GM18873 (cell line): ENCODE data around the gene TNNT1.
"Not testable (repeated sequence)": the region's sequence is repeated elsewhere in the genome, so short reads cannot be mapped to it uniquely, and the experiment has no call there.

Experiments
- ATAC-seq: cut with Tn5 transposase; IDR thresholded peaks from one replicate; pipeline ENCODE4 v1.9.1; 2021; ENCODE audit warnings: mild to moderate bottlenecking, moderate library complexity, moderate number of reproducible peaks; ENCODE audit not compliant: unreplicated experiment, low FRiP score

Gene TNNT1

DNA sequence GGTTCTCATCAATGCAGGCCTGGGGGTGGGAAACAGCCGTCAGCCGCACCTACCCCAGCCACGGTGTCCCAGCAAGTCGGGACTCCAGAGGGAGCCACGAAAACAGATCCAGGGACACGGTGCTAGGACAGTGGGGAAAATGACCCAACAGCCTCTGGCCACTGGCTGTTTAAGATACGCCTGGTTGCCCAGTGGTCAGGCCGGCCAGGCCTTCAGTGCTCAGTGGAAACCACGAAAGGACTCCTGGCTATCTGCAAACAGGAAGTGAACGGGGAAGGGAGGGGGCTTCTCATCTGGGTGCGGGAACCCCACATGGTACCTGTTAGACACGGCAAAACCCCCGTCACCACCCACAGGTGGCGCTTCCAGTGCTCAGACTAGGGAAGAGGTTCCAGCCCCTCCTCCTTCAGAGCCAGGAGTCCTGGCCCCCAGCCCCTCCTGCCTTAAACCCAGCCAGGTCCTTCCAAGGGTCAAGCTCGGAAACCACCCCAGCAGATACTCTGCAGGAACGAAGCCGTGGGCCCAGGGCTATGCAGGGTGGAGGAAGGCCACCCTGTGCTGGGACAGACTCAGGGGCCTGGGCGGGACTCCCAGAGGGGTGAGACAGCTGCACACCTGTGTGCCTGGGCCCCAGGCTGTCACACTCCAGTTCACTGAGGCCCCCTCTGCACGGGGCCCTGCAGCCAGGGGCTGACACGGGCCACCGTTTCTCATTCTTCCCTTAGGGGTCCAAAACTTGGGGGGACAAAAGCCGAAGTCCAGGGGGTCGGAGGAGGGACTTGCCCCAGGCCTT lies 36.0 kb downstream of the TNNT1 start:
- ATAC-seq = no peak

DNA sequence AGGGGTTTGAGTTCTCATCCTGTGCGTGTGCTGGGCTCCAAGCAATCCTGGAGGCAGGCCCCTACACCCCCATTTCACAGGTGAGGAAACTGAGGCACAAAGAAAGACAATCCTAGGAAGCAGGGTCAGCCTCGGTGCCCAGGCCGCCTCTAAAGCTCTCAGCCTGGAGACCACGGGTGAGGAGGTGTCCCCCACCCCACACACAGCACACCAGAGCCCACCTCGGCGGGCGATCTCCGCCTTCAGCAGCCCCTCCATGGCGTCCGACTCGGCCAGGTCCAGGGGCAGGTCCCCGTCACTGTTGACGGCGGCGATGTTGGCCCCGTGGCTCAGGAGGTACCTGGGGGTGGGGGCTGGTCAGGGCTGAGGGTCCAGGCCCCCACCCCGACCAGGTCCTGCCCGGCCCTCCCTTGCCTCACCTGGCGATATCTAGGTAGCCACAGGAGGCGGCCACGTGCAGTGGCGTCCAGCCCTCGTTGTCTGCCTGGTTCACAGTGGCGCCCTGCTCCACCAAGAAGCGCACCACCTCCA lies 36.7 kb downstream of the TNNT1 start:
- ATAC-seq = no peak

DNA sequence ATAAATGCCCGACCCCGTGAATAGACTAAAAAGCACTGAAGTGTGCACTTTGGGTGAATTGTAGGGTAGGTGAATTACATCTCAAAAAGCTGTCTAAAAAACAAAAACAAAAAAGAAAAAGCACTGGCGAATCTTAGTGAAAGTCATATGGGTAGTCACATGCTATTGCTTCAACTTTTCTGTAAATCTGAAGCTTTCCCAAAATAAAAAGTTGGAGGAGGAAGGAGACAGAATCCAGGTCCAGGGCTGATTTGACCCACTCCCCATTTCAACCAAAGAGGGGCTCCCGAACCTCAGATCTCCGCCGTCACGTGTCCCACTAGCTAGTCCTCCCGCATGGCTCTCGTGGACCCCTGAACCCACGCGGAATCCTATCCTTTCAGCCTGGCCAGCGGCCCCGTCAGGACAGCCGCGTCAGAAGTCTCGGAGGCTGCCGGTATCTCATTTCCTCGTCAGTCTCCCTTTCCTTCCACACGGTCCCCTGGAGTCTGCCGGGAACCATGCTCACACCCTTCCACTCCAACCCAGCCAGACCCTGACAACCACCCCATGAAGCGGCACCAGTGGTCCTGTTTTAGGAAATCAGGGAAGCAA lies 37.7 kb downstream of the TNNT1 start:
- ATAC-seq = no peak

DNA sequence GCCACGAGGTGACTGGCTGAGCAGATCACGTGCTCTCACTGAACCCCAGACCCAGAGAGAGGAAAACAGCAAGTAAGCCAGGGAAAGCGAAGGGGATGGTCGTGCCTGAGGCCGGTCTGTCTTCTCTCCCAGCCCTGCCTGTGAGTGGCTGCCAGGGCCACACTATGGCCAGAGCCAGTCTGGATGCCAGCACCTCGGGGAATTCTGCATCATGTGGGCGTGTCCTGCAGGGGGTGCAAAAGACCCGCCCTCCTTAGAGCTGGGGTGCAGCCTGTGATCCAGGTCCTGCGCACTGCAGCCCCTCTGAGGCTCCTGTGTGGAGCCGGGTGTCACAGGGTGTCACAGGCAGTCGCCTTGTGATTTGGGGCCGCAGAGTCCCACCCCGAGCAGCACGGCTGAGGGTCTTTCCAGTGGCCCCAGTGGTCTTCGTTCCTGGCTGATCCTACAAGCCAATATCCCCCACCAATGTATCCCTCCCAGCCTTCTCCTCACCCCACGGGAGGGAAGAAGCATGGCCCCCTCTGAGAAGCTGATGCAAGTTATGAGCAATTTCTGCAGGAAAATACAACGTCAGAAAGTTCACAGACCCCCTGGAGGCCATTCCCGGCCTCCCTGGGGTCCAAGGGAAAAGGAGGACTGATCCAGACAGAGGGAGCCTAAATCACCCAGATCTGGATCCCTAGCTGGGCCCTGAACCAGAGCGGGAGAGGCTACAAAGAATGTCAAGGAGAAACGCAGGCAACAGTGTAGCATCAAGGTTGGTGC lies 39.3 kb downstream of the TNNT1 start:
- ATAC-seq = no peak

DNA sequence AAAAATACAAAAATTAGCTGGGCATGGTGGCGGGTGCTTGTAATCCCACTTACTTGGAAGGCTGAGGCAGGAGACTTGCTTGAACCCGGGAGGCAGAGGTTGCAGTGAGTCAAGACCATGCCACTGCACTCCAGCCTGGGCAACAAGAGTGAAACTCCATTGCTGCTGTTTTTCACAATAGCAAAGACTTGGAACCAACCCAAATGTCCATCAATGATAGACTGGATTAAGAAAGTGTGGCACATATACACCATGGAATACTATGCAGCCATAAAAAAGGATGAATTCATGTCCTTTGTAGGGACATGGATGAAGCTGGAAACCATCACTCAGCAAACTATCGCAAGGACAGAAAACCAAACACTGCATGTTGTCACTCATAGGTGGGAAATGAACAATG lies 41.8 kb downstream of the TNNT1 start:
- ATAC-seq = not testable (repeated sequence)

DNA sequence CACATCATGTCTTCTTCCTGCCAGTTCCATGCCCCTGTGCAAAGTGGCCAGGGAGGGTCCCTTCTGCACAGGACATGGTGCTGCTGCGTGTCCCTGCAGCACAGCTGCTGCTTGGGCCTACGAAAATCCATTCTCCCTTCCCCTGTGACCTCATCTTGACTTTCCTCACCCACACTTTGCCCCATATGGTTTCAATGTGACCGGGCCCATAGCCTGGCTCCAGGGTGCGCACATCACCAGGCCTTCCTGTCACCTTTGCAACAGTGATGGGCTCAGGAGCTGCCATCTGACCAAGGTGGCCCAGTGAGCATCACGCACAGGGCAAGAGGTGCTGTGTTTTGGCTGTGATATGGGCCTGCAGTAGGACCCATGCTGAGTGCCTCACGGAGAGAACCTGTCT lies 42.4 kb downstream of the TNNT1 start:
- ATAC-seq = no peak

DNA sequence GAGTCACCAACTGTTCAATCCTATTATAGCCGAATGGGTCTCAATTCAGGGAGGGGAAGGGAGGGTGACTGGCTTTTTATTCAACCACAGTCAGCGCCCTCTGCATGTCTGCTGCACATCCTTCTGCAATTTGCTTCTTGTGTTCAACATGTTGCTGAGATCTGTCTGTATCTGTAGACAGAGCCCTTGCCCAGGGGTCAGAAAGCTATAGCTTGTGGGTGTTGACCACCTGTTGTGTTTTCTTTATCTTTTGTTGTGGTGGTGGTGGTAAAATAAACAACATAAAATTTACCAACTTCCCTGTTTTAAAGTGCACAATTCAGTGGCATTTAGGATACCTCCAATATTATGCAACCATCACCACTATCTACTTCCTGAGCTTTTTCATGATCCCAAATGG lies 43.8 kb downstream of the TNNT1 start:
- no peak for ATAC-seq

DNA sequence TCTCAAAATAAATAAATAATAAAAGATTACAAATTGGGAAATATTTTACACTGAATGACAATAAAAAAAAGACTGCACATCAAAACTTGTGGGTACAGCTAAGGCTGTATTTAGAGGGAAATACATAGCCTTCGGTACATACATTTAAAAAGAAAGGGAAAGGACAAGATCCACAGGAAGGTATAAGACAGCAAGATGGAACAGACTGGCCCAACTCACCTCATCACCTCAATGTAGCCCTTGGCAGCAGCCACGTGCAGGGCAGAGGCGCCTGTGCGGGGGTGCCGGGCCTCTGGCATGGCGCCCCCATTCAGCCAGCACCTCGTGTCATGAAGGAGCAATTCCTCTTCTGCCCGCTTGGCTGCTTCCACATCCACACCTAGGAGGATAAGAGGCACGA lies 45.8 kb downstream of the TNNT1 start:
- ATAC-seq = no peak

DNA sequence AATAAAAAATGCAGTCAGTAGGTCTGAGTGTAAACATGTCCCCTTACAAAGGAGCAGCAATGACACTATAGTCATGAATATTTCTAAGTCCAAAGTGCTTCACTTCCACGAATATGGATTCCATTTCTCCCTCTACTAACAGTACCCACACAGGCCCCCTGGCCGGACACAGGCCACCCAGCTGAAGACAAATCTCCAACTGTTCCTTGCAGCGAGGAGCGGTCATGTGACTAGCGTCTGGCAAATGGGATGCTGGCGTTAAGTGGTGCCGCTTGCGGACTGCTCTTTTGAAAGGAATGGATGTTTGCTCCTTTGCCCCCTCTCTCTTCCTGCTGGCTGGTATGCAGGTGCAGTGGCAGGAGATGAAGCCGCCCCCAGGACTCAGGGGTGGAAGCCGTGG lies 47.7 kb downstream of the TNNT1 start:
- ATAC-seq = no peak

DNA sequence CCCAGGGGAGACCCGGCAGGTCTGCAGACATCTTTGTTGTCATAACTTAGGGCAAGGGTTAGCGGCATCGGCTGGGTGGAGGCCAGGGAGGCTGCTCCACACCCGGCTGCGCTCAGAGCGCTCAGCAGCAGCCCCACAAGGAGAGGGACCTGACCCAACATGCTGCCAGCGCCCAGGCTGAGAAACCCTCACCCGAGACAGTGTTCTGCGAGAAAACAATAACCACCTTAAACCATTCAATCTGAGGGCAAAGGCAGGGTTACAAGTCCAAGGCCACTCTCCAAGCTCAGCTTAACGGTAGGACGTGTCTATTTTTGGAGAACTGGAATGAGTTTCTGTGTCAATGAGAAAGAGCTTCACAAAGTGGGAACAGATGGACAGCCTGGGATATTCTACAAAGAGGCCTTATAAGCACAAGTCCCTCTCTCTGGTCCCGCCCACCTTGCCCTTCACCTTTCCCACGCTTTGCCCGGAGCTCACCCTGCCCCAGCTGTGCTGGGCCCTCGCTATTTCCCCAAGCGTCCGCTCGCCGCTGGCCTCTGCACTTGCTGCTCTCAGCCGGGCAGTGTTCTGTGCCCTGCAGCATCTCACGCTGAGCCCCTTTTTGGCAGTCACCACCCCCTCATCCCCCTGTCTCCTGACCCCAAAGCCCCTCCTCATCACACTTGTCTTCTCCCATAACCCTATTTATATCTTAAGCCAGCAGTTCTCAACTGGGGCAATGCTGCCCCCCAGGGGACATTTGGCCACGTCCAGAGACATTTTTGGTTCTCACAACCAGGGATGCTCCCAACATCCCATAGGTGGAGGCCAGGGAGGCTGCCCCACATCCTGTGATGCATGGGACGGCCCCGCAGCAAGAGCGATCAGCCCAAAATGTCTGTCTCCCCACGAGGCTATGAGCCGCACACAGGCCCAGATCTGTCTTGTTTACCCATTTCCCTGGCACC lies 49.2 kb downstream of the TNNT1 start:
- no peak for ATAC-seq

DNA sequence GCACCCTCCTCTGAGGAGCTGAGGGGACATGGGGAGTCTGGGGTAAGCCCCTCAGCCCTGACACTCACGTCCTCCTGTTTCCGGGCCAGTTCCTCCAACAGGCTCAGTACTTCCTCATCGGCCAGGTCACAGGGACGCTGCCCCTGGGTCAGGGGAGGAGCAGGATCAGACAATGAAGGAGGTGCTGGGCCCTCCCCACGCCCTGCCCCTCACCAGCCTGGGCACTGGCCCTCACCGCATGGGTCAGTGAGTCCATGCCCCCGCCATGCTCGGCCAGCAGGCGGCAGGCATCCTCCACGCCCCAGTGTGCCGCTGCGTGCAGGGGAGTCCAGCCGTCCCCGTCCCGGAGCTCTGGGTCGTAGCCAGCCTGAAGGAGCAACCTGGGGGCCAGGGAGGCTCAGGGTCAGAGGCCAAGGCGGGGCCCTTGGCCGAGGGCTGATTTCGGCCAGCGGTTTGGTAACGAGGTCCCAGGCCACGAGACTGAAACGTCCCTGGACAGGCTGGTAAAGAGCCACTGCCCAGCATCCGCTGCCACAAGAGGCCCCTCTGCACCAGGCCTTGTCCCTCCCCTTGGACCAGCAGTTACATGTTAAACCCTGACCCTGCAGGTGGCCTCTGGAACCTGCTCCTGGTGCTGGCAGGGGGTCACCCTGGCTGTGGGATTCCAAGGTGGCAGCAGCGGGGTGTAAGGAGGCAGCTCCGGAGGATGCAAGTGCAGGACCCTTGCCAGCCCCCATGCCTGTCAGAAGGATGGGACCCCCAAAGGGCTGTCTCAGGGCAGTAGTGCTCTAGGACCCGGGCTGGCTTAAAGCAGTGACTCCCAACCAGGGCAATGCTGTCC lies 50.1 kb downstream of the TNNT1 start:
- ATAC-seq = no peak

DNA sequence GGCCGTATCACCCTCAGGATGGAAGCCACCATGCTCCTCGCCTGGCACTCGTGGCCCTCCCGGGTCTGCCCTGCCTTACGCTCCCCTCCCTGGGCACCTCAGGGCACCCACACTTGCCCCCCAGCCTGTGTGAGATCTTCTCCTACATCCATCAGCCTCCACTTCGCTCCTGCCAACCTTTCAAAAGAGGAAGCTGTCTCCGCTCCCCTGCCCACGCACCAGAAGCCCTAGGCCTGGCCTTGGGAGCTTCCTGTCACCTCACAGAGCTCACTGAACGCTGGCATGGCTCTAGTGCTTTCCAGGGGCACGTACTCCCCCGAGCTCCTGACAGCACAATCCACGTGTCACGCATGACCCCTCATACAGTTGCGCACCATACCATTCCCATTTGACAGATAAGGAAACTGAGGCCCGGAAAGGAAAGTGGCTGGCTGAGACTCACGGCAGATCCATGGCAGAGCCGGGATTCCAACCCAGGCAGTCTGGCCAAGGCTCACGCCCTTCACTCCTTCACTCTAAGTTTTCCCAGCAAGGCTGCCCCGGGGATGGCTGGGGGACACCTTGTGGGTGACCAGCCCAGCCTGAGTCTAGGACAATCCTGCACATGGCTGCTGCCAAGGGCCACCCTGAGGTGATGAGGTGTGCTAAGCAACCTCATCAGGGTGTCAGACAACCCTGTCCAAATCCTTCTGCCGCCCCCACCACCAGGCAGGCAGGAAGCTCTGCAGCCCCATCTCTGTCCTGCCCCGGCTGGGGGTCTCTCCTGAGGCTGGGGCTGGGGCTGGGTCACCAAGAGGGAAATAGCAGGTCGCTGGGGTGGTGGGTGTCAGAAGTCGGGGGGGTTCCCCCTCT lies 50.9 kb downstream of the TNNT1 start:
- no peak for ATAC-seq

DNA sequence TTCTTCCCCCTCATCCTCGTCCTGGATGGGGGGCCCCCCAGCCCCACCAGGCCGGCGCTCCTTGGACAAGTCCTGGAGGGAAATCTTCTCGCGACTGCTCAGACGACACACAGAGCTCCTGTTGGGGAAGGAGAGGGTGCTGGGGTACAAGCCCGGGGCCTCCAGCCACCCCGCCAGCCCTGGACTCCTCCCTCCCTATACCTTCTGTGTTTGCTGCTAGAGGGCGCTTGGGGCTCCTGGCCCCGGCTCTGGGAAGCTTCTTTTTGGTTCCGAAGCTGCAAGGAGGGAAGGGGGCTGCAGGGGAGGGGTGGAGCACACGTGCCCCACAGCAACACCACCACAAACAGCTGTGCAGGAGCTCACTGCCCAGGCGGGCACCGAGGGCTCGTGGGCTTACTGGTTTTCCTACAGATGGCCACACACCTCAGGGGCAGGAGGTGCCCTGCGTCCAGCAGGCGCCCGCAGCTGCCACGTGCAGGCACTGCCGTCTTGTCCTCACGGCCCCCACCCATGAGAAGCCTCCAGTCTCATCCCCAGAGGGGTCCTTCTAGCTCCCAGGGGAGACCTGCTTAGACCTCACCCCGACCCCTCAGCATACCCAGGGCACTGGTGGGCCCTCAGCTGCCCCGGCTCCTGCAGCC lies 52.8 kb downstream of the TNNT1 start:
- no peak for ATAC-seq

DNA sequence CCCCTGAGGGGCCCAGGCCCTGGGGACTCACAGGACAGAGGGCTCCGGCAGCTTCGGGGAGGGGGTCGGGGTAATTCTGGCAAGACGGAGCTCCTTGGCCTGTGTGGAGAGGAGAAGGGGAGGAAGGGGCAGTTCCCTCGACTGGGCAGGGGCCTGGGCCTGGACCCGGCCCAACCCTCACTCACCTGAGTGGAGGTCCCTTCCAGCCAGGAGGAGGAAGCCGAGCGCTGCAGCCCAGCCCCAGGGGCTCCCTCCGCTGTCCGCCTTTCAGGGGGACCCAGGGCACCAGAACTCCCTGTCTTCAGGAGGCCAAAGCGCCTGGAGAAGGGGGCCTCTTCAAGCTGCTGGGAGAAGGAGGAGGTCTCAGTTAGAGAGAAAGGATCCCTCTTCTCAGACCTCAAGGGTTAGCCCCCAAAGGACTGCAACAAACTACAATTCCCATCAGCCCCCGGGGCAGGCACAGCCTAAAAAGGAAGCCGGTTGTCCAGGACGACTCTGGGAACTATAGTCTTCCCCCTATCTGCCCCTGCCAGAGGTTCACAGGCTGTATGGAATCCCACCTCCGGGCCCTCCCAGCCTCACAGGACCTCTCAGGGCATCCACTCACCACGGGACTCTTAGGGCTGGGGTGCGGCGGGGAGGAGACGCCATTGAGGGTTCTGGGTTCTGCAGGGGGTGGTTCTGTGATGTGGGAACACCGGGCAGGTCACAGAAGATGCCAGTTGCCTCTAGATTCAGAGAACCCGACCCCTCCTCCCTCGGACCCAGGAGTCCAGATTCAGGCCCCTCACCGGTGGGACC lies 53.5 kb downstream of the TNNT1 start:
- ATAC-seq = no peak

DNA sequence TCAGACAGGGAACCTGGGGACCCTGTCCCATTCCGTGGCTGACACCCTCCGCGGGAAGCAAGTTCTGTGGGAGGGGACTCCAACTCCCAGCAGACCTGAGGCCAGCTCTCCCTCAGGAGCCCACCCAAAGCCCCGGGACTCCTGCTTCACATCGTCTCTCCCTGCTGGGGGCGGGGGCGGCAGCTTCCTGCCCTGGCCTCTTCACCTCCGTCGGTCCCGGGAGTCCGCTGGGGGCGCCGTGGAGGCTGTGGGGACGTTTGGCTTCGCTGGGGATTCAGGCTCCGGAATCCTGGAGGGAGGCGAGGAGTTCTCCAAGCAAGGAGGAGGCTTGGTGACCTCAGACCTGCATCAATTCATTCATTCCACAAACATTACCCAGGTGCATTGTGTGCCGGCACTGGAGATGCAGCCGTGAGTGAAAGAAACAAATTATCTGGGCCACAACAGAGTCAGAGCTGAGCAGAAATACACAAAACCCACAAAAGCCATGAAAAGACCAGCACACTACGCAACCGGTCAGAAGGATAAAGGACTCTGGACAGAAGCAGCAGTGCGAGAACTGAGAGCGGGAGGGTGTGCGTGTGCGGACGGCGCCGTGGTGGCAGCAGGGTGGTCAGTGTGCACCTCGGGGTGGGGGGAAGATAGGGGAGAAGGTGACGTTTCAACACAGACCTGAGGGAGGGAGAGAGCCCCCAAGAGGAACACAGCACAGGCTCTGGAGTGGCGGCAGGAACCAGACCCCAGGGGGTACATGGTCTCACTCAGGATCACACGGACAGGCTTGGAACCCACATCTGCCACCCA lies 54.3 kb downstream of the TNNT1 start:
- ATAC-seq = no peak
